ENCODE measurements around the gene ITGB5.
A peak's percentile ranks its signal among the peaks of the same experiment; 100 is the strongest.
"Not testable (repeated sequence)": the region's sequence is repeated elsewhere in the genome, so short reads cannot be mapped to it uniquely, and the experiment has no call there.

ITGB5 gene

DNA sequence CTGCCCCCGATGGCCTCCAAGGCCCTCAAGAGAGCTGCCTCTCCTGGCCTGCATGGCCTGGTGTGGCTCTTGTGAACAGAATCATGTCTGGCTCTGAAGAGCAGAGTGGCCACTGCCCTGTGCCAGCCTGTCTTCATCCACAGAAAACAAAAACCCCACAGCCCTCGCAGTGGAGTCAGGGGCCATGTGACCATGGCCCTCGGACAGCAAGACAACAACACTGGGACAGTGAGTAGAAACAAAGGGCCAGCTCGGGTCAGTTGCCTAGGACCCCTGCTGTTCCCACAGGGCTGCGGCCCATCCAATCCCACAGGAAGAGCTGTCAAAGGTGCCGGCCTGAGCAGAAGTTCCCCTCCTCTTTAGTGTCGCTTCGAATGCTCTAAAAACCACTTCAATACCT, 84.5 kb downstream of the ITGB5 start:
- no peak for DNase-seq
- in situ Hi-C loops (cut with HindIII; ENCODE audit: low pct_ligation_motif_present, low pct_unique_long_range_greater_than_20kb, low sequenced_read_pairs) = no loop called here

DNA sequence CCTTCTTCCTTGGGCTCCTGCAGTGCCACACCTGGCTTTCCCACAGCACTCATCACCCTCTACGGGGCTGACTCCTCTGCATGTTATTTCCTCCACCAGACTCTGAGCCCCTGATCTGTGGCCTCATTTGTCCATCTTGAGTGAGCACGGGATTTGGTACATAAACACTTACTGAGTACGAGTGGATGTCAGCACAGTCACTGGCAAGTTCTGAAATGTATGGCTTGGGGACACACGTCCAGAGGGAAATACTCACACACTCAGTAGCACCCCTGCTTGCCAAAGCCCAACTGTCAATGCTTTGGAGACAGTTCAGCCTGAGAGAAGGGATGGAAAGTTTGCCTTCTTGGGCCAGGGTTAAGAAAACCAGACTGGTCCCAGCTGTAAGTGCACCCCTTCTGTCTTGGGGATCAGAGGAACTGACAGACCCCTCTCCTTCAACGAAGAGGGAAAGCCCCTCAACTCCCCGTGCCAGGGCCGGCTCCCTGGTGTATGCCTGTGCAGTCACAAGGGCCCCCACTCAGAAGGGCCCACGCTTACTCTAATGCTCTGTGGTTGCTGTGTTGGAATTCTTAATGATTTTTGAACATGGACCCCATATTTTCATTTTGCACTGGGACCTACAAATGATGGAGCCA, 85.0 kb downstream of the ITGB5 start:
- in situ Hi-C loops (cut with HindIII; ENCODE audit: low pct_ligation_motif_present, low pct_unique_long_range_greater_than_20kb, low sequenced_read_pairs) = no loop called here
- DNase-seq = no peak

DNA sequence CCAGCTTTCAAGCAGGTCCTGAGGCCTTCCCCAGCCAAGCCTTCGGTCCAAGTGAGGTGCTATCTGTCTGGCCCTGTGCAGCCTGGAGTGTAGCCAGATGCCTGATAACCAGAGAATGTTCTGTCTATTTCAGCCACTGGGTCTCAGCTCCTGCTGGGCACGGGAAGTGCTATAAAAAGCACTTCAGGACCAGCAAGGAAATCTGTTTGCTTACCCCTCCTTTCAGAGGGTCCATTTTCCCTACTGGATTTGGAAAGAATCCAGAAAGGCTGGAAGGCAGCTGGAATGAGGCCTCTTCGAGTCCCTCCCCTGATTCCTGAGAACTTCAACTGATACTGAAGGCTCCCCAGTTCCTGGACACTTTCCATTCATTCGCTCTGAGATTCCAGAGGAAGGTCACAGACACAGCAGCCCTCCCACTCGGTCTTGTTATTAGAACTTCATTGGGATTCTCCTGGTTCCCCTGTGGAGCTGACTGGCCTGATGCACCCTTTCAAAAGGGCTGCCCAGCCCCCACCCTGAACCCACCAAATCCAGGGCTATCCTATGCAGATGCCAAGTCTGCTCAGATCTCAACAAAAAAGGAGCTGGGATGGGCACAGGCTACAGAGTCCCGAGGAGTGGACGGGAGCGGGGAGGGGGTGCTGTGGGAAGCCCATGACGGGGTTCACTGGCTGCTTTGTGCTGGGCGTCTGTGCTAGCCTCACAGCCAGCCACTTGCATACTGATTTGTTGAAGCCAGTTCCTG, 86.5 kb downstream of the ITGB5 start:
- no peak for DNase-seq
- in situ Hi-C loops (cut with HindIII; ENCODE audit: low pct_ligation_motif_present, low pct_unique_long_range_greater_than_20kb, low sequenced_read_pairs) = no loop called here

DNA sequence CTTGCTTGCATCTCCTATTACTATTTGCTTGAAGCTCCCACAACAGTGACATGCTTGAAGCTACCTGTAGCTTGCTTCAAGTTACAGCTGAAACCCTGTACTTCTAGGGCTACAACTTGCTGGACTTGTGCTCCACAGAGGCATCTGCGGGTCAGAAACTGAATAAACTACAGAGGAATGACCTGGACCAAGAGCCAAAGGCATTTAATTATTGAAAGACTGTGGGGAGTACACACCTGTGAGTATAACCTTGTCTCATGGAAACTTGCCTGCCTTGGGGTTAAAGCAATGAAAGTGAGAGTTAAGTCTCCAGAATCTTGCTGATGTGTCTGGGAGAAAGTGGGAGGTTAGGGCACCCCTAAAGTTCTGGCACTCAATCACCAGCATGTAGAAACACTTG, 87.1 kb downstream of the ITGB5 start:
- no peak for DNase-seq
- in situ Hi-C loops (cut with HindIII; ENCODE audit: low pct_ligation_motif_present, low pct_unique_long_range_greater_than_20kb, low sequenced_read_pairs) = no loop called here

DNA sequence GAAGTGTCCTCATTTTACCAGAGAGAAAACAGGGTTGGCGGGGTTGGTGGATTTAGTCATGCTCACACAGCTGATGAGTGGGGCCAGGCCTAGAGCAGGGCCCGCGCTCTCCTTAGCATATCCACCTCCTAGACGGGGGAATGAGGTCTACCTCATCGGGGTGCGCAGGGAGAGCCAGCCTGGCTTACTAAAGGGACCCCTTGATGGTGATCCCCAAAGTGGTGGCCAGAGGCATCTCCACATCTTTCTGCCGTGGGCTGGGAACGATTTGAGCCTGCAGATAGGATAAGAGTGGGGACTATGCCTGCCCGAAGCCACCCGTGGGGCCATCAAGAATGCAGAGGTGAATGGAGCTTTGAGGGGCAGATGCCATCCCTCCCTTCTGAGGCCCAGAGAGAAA, 87.5 kb downstream of the ITGB5 start:
- in situ Hi-C loops (cut with HindIII; ENCODE audit: low pct_ligation_motif_present, low pct_unique_long_range_greater_than_20kb, low sequenced_read_pairs) = no loop called here
- DNase-seq = no peak

DNA sequence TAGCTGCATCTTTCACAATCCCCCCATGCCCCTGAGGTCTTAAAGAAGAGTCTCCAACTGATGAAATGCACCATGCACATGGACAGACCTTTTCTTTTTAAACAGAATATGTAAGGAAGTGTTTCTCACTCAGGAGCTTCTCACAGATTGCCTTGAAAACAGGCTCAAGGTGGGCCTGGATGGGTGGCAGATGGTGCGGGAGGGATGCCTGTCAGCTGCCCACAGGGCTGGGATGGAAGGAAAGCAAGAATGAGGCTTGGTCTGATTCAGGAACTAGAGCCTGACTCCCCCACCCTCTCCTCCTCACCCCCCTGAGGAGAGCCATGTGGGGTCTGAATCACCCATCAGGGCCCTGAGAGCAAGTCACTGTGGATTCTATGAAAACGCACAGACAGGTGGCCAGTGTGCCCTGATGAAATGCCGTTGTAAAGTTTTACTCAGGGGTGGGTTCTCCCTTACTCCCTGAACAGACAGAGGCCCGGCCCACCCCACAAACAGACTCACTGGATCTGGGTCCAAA, 89.7 kb downstream of the ITGB5 start:
- DNase-seq = no peak
- in situ Hi-C loops (cut with HindIII; ENCODE audit: low pct_ligation_motif_present, low pct_unique_long_range_greater_than_20kb, low sequenced_read_pairs) = no loop called here

DNA sequence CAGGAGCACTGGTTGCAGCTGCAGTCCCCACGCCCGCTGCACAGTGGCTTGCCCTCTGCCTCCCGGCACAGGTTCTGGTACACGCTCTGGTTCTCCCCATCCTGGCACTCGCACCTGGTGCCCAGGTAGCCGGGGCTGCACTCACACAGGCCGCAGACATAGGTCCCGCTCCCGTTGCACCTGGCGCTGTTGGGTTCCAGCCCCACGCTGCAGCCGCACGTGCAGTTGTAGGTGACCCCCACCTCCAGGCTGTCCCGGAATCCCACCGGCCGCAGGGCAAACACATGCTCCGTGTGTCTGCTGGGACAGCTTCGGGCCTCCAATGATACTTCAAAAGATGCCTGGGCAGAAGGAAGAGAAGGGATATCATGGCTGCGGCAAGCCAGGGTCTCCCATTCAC, 90.7 kb downstream of the ITGB5 start:
- no peak for DNase-seq
- in situ Hi-C loops (cut with HindIII; ENCODE audit: low pct_ligation_motif_present, low pct_unique_long_range_greater_than_20kb, low sequenced_read_pairs) = no loop called here

DNA sequence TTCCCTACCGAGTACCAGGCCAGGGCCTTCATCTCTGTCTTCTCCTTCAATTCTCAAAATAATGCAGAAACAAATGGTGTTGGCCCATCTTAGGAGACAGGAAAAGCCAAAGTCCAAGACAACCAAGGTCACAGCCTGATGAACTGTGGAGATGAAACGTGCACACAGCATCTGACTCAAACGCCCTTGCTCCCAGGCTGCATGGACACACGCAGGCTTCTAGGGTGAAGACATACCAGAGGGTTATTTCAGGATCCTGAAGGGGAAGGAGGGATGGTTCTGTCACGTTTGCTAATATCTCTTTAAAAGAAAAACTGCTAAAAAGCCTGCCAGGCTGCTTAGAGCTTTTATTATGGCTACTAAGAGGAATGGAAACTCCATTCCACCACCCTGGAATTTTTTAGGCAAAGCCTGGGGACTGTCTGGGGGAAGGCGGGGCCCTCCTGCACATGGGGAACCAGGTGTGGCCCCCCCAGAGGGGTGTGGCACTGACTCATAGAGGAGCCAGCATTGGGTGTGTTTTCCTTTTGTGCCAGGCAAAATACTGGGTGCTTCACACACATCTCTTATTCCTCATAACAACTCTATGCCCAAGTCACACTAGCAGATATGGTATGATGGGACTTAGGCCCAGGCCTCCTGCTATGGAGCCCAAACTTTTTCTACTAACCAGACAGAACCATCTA, 94.0 kb downstream of the ITGB5 start:
- in situ Hi-C loops (cut with HindIII; ENCODE audit: low pct_ligation_motif_present, low pct_unique_long_range_greater_than_20kb, low sequenced_read_pairs) = no loop called here
- DNase-seq = no peak

DNA sequence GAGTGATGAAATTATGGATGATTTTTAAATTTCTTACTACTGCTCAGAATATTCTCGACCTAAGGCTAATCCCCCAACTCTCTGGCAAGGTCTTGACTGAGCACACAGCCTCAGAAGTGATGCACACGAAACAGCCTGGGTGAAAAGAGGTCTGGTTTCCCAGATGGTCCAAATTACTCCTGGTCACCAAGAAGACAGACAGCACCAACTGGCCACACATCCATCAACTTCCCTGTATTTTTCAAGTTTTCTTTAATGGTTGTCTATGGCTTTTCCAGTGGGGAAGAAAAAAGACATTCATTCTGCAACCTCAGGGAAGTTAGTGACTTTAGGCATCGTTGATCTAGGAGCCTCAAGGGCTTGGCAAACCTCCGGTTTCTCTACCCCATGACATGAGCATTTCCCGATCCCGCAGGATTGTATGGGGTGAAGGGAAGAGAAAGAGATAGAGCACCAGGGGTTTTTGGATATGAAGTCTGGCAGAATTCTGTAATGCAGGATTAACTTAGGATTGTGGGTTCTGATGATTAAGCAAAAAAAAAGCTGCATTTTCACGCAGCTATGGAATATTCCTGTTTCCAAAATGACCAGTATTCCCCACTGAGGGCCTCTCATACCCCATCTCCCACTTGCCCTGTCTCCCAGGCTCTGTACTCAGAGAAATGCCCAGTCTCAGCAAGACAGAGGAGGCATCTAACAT, 94.7 kb downstream of the ITGB5 start:
- DNase-seq = no peak
- in situ Hi-C loops (cut with HindIII; ENCODE audit: low pct_ligation_motif_present, low pct_unique_long_range_greater_than_20kb, low sequenced_read_pairs) = no loop called here

DNA sequence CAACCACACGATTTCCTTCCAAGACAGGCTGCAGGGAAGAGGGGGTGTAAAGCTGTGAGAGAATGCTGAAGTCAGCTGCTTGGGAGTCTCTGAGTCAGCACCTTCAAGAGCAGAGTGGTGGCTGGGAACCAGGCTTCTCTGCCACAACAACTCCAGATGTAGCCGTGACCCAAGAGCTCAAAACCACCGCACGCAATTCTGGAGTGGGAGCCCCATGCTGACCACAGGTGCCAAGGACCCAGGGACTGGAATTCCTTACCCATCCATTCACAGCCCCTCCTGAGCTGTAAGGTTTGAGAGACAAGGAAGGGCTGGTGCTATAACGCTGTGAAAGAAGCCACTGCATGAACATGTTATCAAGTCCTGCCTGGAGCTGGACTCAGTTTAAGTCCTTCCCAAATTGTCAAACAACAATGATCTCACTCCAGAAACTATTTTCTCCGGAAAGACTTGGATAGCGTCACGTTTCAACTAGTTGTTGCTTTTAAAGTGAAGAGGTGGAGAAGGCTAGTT, 95.5 kb downstream of the ITGB5 start:
- no peak for DNase-seq
- in situ Hi-C loops (cut with HindIII; ENCODE audit: low pct_ligation_motif_present, low pct_unique_long_range_greater_than_20kb, low sequenced_read_pairs) = no loop called here

DNA sequence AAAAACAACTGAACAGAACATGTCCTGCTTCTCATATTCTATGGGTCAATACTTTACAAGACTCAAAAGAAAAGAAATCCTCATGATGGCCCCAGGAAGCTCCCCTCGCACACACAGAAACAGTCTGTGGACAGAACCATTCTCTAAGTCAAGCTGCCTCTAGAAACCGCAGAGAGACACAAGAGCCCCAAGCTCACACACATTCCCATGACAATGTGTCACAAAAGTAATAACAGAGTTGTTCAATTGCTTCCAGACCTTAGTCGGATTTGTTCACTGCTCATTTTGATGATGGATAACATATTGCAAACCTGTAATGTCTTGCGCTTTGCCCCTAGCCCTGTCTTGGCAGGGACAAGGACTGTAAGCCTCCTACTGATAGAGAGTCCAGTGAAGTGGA, 96.0 kb downstream of the ITGB5 start:
- no peak for DNase-seq
- in situ Hi-C loops (cut with HindIII; ENCODE audit: low pct_ligation_motif_present, low pct_unique_long_range_greater_than_20kb, low sequenced_read_pairs) = no loop called here

DNA sequence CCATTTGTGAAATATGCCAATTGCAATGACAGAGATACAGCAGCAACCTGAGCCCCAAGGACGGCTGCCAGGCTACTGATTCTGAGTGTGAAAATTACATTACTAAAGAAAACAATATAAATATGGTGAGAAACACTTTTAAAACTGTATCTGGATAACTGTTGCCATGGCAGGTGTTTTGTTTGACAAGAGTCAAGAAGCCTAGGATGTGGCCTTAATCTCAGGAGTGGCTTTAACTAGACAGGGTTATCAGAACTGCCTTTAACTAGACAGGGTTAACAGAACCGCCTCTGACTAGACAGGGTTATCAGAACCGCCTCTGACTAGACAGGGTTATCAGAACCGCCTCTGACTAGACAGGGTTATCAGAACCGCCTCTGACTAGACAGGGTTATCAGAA, 98.1 kb downstream of the ITGB5 start:
- in situ Hi-C loops (cut with HindIII; ENCODE audit: low pct_ligation_motif_present, low pct_unique_long_range_greater_than_20kb, low sequenced_read_pairs); DNase-seq: not testable (repeated sequence)

DNA sequence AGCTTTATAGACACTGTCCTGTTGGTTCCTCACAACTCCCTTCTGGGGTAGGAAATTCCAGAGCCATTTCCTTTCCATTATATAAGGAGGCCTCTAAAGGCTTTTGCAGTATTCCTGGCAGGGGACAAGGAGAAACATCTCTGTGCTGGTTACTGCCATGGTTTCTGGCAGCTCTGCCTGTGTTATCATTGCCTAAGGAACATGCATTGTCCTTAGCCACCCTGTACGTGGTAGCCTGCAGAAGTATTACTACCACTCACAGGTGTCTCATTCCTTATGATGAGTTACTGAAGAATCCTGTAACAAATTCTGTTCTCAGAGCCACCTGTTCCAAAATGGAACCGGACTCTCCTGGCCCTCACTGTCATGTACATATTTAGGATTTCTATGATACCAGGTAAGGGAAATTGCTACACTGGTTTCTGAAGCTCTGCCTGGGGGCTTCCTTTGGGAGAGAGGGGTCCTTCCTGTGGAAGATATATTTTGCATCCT, 98.9 kb downstream of the ITGB5 start:
- in situ Hi-C loops (cut with HindIII; ENCODE audit: low pct_ligation_motif_present, low pct_unique_long_range_greater_than_20kb, low sequenced_read_pairs) = no loop called here
- no peak for DNase-seq

DNA sequence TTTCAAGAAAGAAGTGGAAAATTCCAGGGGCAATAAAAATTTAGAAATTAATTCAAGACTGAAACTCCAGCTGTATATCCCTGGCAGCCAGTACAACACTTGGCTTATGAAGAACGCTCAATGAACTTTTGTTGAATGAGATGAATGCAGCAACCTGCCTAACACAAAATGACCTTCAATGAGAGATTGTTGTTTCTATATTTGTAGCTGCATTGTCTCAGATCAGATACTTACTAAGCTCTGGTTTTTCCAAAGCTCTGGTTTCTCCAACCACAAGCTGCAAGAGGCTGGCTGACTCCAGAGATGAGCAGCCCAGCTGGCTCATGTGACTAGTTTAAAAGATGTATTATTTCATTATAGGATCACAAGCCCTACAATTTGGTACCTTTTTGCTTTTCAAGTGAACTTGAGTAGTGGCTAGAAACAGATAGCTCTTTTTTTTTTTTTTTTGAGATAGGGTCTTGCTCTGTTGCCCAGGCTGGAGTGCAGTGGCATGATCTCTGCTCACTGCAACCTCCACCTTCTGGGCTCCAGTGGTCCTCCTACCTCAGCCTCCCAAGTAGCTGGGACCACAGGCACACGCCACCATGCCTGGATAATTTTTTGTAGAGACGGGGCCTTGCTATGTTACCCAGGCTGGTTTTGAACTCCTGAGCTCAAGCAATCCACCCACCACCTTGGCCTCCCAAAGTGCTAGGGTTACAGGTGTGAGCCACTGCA, 99.5 kb downstream of the ITGB5 start:
- in situ Hi-C loops (cut with HindIII; ENCODE audit: low pct_ligation_motif_present, low pct_unique_long_range_greater_than_20kb, low sequenced_read_pairs) = no loop called here
- DNase-seq = no peak

DNA sequence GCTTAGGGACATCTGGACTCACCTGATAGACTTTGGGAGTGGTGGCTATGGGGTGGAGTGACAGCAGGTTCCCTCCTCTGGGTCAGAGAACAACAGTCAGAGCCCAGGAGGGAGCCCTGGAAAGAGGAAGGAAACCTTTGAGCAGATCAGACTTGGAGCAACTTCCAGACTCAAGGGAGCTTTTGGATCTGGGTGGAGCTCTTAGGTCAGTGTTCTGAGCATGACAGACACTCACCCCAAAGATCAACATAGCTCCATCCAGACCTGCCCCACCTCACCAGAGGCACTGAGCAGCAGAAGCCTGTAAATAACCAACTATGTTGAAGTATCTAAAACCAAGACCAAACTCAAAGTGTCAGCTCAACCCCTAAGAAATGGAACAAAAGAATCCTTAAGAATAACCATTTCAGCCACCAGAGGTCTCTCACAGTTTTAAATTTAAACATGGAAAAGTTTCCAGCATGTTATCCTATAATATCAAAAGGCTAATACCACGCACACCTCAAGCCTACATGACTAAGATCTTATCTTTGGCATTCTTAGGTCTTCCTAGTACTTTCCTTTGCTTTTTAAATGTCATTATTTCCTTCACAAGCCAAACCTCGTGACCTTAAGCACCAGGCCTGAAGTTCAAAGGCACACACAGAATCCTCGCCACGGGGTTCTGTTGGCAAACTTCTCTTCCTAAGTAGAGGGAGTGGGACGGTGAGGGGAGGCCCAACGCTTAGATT, 100.5 kb downstream of the ITGB5 start:
- peak; percentile 25 for DNase-seq

DNA sequence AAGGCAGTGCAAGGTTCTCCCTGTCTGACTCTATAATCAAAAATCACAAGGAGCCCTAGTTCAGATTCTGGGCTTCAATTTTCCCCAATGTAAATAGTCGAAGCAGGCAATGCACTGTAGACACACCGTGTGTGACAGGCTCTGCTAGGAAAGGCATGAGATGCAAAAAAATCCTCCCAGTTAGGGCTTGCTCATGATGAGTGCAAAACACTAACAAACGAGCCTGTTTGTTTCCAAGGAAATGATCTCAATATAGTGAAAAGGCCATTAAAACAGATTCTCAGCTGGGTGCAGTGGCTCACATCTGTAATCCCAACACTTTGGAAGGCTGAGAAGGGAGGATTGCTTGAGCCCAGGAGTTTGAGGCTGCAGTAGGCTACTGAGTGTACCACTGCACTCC, 101.2 kb downstream of the ITGB5 start:
- no peak for DNase-seq
- in situ Hi-C loops (cut with HindIII; ENCODE audit: low pct_ligation_motif_present, low pct_unique_long_range_greater_than_20kb, low sequenced_read_pairs) = no loop called here

More for the DNA sequence above, 100.5 kb downstream of the ITGB5 start:
- in situ Hi-C loops (cut with HindIII; ENCODE audit: low pct_ligation_motif_present, low pct_unique_long_range_greater_than_20kb, low sequenced_read_pairs) = no loop called here

DNA sequence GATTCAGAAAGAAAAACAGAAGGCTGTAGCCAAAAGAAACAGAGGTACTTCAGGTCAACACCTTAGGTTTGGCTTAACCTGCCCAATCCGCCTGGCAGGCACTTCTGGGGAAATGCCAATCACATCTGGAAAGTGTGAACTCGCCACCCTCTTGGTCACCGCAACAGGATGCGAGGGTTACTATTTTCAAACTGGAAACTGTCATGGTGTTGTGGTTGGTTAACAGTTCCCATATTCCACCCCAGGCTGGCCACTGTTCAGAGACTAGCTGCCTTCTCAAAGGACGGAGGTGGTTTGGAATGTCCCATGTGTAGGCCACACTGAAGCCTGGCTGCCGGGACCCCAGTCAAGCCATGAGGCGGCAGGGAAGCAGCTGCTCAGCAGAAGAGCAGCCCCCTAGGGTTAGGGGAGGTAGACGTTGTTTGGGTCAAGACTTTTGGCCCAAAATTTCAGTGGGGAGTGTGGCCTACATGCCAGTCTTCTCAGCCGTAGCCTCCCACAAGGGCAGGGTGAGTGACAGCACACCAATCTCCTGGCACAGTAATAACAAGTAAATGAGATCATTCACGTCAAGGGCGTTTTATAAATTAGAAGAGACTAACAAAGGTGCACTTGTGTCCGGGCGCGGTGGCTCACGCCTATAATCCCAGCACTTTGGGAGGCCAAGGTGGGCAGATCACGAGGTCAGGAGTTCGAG, 102.3 kb downstream of the ITGB5 start:
- no peak for DNase-seq

More for the DNA sequence above, 102.3 kb downstream of the ITGB5 start:
- in situ Hi-C loops (cut with HindIII; ENCODE audit: low pct_ligation_motif_present, low pct_unique_long_range_greater_than_20kb, low sequenced_read_pairs) = no loop called here
